Natural killer cell treated with Interleukin-12 subunit alpha and Interleukin-12 subunit beta and Interleukin-15 and Interleukin-18, amount 100 ng/mL, for 72 hours (primary cell): ENCODE data around the gene RPL27. TPM values are rescaled to one million over a fixed set of nuclear protein-coding genes. Genes with fewer than 3 reads are reported as not detected.
"Not testable (repeated sequence)": the region's sequence is repeated elsewhere in the genome, so short reads cannot be mapped to it uniquely, and the experiment has no call there.

Experiments used
- ATAC-seq, 2 donors: fragments of 150-1000 bp; cut with Tn5 transposase in 1 of 2; sonication (Bioruptor Pico), chemical (Tn5 transposase) in 1 of 2; 2 replicates each; pipeline ENCODE4 v1.10.0; 2021
- DNase-seq: peaks from one replicate; pipeline ENCODE4 v3.0.0; 2022; ENCODE audit warnings: low spot score
- H3K27ac Mint-ChIP-seq, 2 donors: 1 replicate in 1 of 2; 2 replicates in 1 of 2; pipeline ENCODE4 v1.8.0; 2022; ENCODE audit warnings: mixed read lengths in 2 of 2, mild to moderate bottlenecking in 1 of 2, moderate library complexity in 1 of 2
- H3K27me3 Mint-ChIP-seq, 2 donors: 1 replicate in 1 of 2; 2 replicates in 1 of 2; pipeline ENCODE4 v1.8.0; 2022; ENCODE audit warnings: mixed read lengths in 2 of 2
- H3K36me3 Mint-ChIP-seq: one replicate; pipeline ENCODE4 v1.8.0; 2022; ENCODE audit warnings: mixed read lengths
- H3K4me1 Mint-ChIP-seq, 2 donors: 1 replicate in 1 of 2; 2 replicates in 1 of 2; pipeline ENCODE4 v1.8.0; 2022; ENCODE audit warnings: low read depth in 2 of 2, mixed read lengths in 2 of 2, mild to moderate bottlenecking in 1 of 2
- H3K4me3 Mint-ChIP-seq: one replicate; pipeline ENCODE4 v1.8.0; 2022; ENCODE audit warnings: mixed read lengths
- H3K9me3 Mint-ChIP-seq: 2 replicates; pipeline ENCODE4 v1.8.0; 2022; ENCODE audit warnings: mixed read lengths
- total RNA-seq, 2 donors: library from RNA; stranded (reverse); gene quantifications; one replicate each; pipeline ENCODE4 v1.2.3, GENCODE V29; 2022

The RPL27 gene
- 100 to 1,000 TPM; 619 to 763 TPM for total RNA-seq

GRCh38 chr17:42997984-42998938, at the start of gene RPL27:
Gene RPL27 (plus strand): TSS chr17:42998419. CDS start chr17:42998751, 332 bp downstream.
- Mint-ChIP-seq H3K36me3 (peaks cover 19% of the 10 kb centered on the region), H3K4me3 (peak within 1 kb of the TSS; percentile 88), H3K27ac (peak within 1 kb of the TSS; percentile 95 to 96), H3K9me3 (no peaks in the 10 kb centered on the region), H3K27me3 (no peaks in the 10 kb centered on the region), H3K4me1 (peaks cover 22 to 23% of the 10 kb centered on the region in 2 donors)
- ATAC-seq (peak; percentile 98), DNase-seq (peak; percentile 98)

- no peak for ATAC-seq
- H3K4me1 Mint-ChIP-seq, result no peaks in the 10 kb centered on the region
These were observed 48.0 kb upstream of the RPL27 start for GRCh38 chr17:42950044-42950783.

GRCh38 chr17:42953669-42954068, 44.5 kb upstream of the RPL27 start:
- Mint-ChIP-seq H3K27me3 (no peaks in the 10 kb centered on the region), H3K4me3 (no peak overlapping the region), H3K4me1 (peaks cover 0 to 3% of the 10 kb centered on the region in 2 donors), H3K27ac (no peak overlapping the region), H3K36me3 (peaks cover 27% of the 10 kb centered on the region), H3K9me3 (no peaks in the 10 kb centered on the region)
- ATAC-seq (no peak), DNase-seq (no peak)

More at GRCh38 chr17:42950044-42950783, 48.0 kb upstream of the RPL27 start:
- peaks cover 16% of the 10 kb centered on the region for H3K36me3 Mint-ChIP-seq
- H3K27me3 Mint-ChIP-seq, result no peaks in the 10 kb centered on the region
- H3K4me3 Mint-ChIP-seq, result no peak overlapping the region
- H3K9me3 Mint-ChIP-seq, result no peaks in the 10 kb centered on the region
- no peak for DNase-seq
- no peak overlapping the region for H3K27ac Mint-ChIP-seq

GRCh38 chr17:42964161-42964932, 33.9 kb upstream of the RPL27 start, which contains the start of gene AARSD1:
Gene AARSD1 (minus strand): TSS chr17:42964454. CDS start chr17:42964440, 14 bp downstream.
- ATAC-seq (peak; percentile 97 to 98), DNase-seq (peak; percentile 90)
- Mint-ChIP-seq H3K9me3 (no peaks in the 10 kb centered on the region), H3K4me1 (peaks cover 14 to 17% of the 10 kb centered on the region in 2 donors), H3K36me3 (no peaks in the 10 kb centered on the region), H3K27me3 (no peaks in the 10 kb centered on the region), H3K4me3 (peak within 1 kb of the TSS; percentile 92), H3K27ac (peak within 1 kb of the TSS; percentile 75 to 92)

- H3K27me3 Mint-ChIP-seq, result no peaks in the 10 kb centered on the region
- no peaks in the 10 kb centered on the region for H3K36me3 Mint-ChIP-seq
- no peak for DNase-seq
- no peak overlapping the region for H3K4me3 Mint-ChIP-seq
- peaks cover 12 to 14% of the 10 kb centered on the region in 2 donors for H3K4me1 Mint-ChIP-seq
- ATAC-seq, result no peak
- no peak overlapping the region for H3K27ac Mint-ChIP-seq
- no peaks in the 10 kb centered on the region for H3K9me3 Mint-ChIP-seq
These were observed 30.3 kb upstream of the RPL27 start for GRCh38 chr17:42967925-42968324.

GRCh38 chr17:42969001-42969581, 29.1 kb upstream of the RPL27 start:
- ATAC-seq, result no peak
- no peaks in the 10 kb centered on the region for H3K9me3 Mint-ChIP-seq
- H3K36me3 Mint-ChIP-seq, result no peaks in the 10 kb centered on the region
- H3K27ac Mint-ChIP-seq, result no peak overlapping the region
- H3K4me3 Mint-ChIP-seq, result no peak overlapping the region
- H3K4me1 Mint-ChIP-seq, result peaks cover 5 to 7% of the 10 kb centered on the region in 2 donors
- H3K27me3 Mint-ChIP-seq, result no peaks in the 10 kb centered on the region
- no peak for DNase-seq

GRCh38 chr17:42971589-42971988, 26.6 kb upstream of the RPL27 start:
- no peak overlapping the region for H3K4me3 Mint-ChIP-seq
- no peak overlapping the region for H3K27ac Mint-ChIP-seq
- no peaks in the 10 kb centered on the region for H3K27me3 Mint-ChIP-seq
- ATAC-seq, result peak in 1 of 2 donors; percentile 24
- no peaks in the 10 kb centered on the region for H3K9me3 Mint-ChIP-seq
- no peak for DNase-seq
- H3K4me1 Mint-ChIP-seq, result no peaks in the 10 kb centered on the region
- H3K36me3 Mint-ChIP-seq, result no peaks in the 10 kb centered on the region

GRCh38 chr17:42973323-42973722, 24.9 kb upstream of the RPL27 start:
- ATAC-seq, H3K27me3 Mint-ChIP-seq, H3K9me3 Mint-ChIP-seq, H3K4me1 Mint-ChIP-seq, H3K4me3 Mint-ChIP-seq, DNase-seq, H3K27ac Mint-ChIP-seq, H3K36me3 Mint-ChIP-seq: not testable (repeated sequence)

GRCh38 chr17:42975265-42975664, 23.0 kb upstream of the RPL27 start:
- peaks cover 0 to 6% of the 10 kb centered on the region in 2 donors for H3K27me3 Mint-ChIP-seq
- no peak for DNase-seq
- peaks cover 7 to 11% of the 10 kb centered on the region in 2 donors for H3K4me1 Mint-ChIP-seq
- no peaks in the 10 kb centered on the region for H3K36me3 Mint-ChIP-seq
- H3K27ac Mint-ChIP-seq, result no peak overlapping the region
- H3K4me3 Mint-ChIP-seq, result no peak overlapping the region
- ATAC-seq, result no peak
- no peaks in the 10 kb centered on the region for H3K9me3 Mint-ChIP-seq

- not testable (repeated sequence) for H3K27ac Mint-ChIP-seq, H3K4me3 Mint-ChIP-seq
These were observed 22.5 kb upstream of the RPL27 start for GRCh38 chr17:42975701-42976100.

GRCh38 chr17:42979511-42980273, 18.5 kb upstream of the RPL27 start, which contains the start of gene PTGES3L:
Gene PTGES3L (minus strand): TSS chr17:42980080. CDS start chr17:42980053, 27 bp downstream.
- Mint-ChIP-seq H3K9me3 (no peaks in the 10 kb centered on the region), H3K36me3 (peaks cover 5% of the 10 kb centered on the region), H3K4me1 (peaks cover 17 to 25% of the 10 kb centered on the region in 2 donors), H3K27ac (peak within 1 kb of the TSS; percentile 91 to 96), H3K27me3 (peaks cover 0 to 6% of the 10 kb centered on the region in 2 donors), H3K4me3 (peak within 1 kb of the TSS; percentile 95)
- DNase-seq (no peak), ATAC-seq (peak; percentile 54)

More at GRCh38 chr17:42975701-42976100, 22.5 kb upstream of the RPL27 start:
- not testable (repeated sequence) for ATAC-seq, H3K36me3 Mint-ChIP-seq, DNase-seq, H3K27me3 Mint-ChIP-seq, H3K9me3 Mint-ChIP-seq
- peaks cover 7 to 13% of the 10 kb centered on the region in 2 donors for H3K4me1 Mint-ChIP-seq

- Mint-ChIP-seq H3K4me1 (peaks cover 22 to 27% of the 10 kb centered on the region in 2 donors), H3K4me3 (peak within 1 kb of the TSS; percentile 95), H3K36me3 (peaks cover 5% of the 10 kb centered on the region), H3K9me3 (no peaks in the 10 kb centered on the region), H3K27ac (peak within 1 kb of the TSS; percentile 91 to 96), H3K27me3 (peaks cover 0 to 6% of the 10 kb centered on the region in 2 donors)
- ATAC-seq (peak; percentile 91 to 96), DNase-seq (peak; percentile 93)
These were observed 17.9 kb upstream of the RPL27 start, which contains the start of gene RUNDC1 for GRCh38 chr17:42980274-42980765. Gene RUNDC1 (plus strand): TSS chr17:42980565. CDS start chr17:42980577, 12 bp downstream.
